PC-3 (cell line): ENCODE measurements around the gene DHX35. TPM values are rescaled to one million over a fixed set of nuclear protein-coding genes. Genes with fewer than 3 reads are reported as not detected.
"Not testable (repeated sequence)": the region's sequence is repeated elsewhere in the genome, so short reads cannot be mapped to it uniquely, and the experiment has no call there.

ENCODE experiments used
- ATAC-seq: fragments of 200-7000 bp; cut with Tn5 transposase; 2 replicates; pipeline ENCODE4 v1.9.1; 2020; ENCODE audit warnings: mild to moderate bottlenecking, moderate library complexity
- BruUV-seq: library from RNA; stranded (reverse); fragments of 400-500 nt; replicated peaks from 2 replicates; lab custom pipeline; 2021; lab: Mats Ljungman, UMichigan
- CTCF ChIA-PET: fragments of 300-600 bp; sonication (Branson Sonifier 250); formaldehyde crosslinking; loops from one replicate; lab custom pipeline; 2022; ENCODE audit warnings: antibody characterized with exemption; lab: Charles Lee
- POLR2A ChIA-PET: fragments of 300-600 bp; sonication (Branson Sonifier 250); formaldehyde crosslinking; loops from one replicate; lab custom pipeline; 2022; ENCODE audit warnings: antibody characterized with exemption; ENCODE audit not compliant: unreplicated experiment; lab: Charles Lee
- DNase-seq: peaks from one replicate; pipeline ENCODE4 v3.0.0-alpha.2; 2015
- H2AFZ ChIP-seq: fragments of 300-600 bp; sonication (generic); 2 replicates; pipeline ENCODE4 v1.6.0; 2016; ENCODE audit warnings: antibody characterized with exemption, low read length
- H3F3A ChIP-seq: fragments of 300-600 bp; sonication (generic); one replicate; pipeline ENCODE4 v1.6.0; 2017; ENCODE audit warnings: antibody characterized with exemption, low read length, control low read depth, mild to moderate bottlenecking; ENCODE audit not compliant: unreplicated experiment
- H3K27ac ChIP-seq: fragments of 300-600 bp; sonication (generic); 2 replicates; pipeline ENCODE4 v1.5.1; 2016; ENCODE audit warnings: mild to moderate bottlenecking, low read length
- H3K27me3 ChIP-seq: fragments of 300-600 bp; sonication (generic); 2 replicates; pipeline ENCODE4 v1.6.1; 2016; ENCODE audit warnings: low read length, mixed read lengths
- H3K36me3 ChIP-seq: fragments of 300-600 bp; sonication (generic); 2 replicates; pipeline ENCODE4 v1.6.1; 2016; ENCODE audit warnings: low read depth, mixed run types, low read length, mixed read lengths
- H3K4me1 ChIP-seq: fragments of 300-600 bp; sonication (generic); 2 replicates; pipeline ENCODE4 v1.5.1; 2016; ENCODE audit warnings: low read length; ENCODE audit not compliant: insufficient read depth
- H3K4me2 ChIP-seq: fragments of 300-600 bp; sonication (generic); 2 replicates; pipeline ENCODE4 v1.6.0; 2016; ENCODE audit warnings: low read length
- H3K4me3 ChIP-seq: fragments of 300-600 bp; sonication (generic); 2 replicates; pipeline ENCODE4 v1.5.1; 2016; ENCODE audit warnings: mild to moderate bottlenecking, low read length, mixed read lengths
- H3K79me2 ChIP-seq: fragments of 300-600 bp; sonication (generic); 2 replicates; pipeline ENCODE4 v1.6.1; 2017; ENCODE audit warnings: low read length, mixed read lengths
- H3K9ac ChIP-seq: fragments of 300-600 bp; sonication (generic); 2 replicates; pipeline ENCODE4 v1.6.0; 2016; ENCODE audit warnings: mild to moderate bottlenecking, low read length
- H3K9me2 ChIP-seq: fragments of 300-600 bp; sonication (generic); replicated peaks from 2 replicates; pipeline ENCODE4 v1.6.1; 2016; ENCODE audit warnings: mixed run types, low read length, mixed read lengths
- H3K9me3 ChIP-seq: fragments of 300-600 bp; sonication (generic); 2 replicates; pipeline ENCODE4 v1.6.1; 2016; ENCODE audit warnings: low read length, mixed read lengths
- H4K20me1 ChIP-seq: fragments of 300-600 bp; sonication (generic); 2 replicates; pipeline ENCODE4 v1.6.1; 2016; ENCODE audit warnings: low read length, mixed read lengths
- EZH2 ChIP-seq: fragments of 300-600 bp; sonication (generic); IDR thresholded peaks from one replicate; pipeline ENCODE4 v1.6.1; 2017; ENCODE audit warnings: antibody characterized with exemption, mild to moderate bottlenecking, low read length; ENCODE audit not compliant: unreplicated experiment
- EZH2phosphoT487 ChIP-seq: fragments of 300-600 bp; sonication (generic); IDR thresholded peaks from 2 replicates; pipeline ENCODE4 v1.6.1; 2018; ENCODE audit warnings: mild to moderate bottlenecking, antibody characterized with exemption, low read length, borderline replicate concordance
- intact Hi-C: fragments of 100-400 bp; cut with micrococcal nuclease; formaldehyde crosslinking; loops from 2 replicates; pipeline ENCODE4 v1.9.0; 2023
- total RNA-seq: library from RNA; depleted of rRNA; stranded (reverse); fragments of >200 nt; gene quantifications from 2 replicates; pipeline ENCODE4 v1.2.3, GENCODE V29; 2014
- TF ChIP-seq, protein P1 (sequence below): fragments of 300-600 bp; sonication (generic); conservative IDR thresholded peaks from 2 replicates; pipeline ENCODE4 v1.5.1; 2017; ENCODE audit warnings: antibody characterized with exemption, low read depth, mild to moderate bottlenecking, low read length

The DHX35 gene
- total RNA-seq, 1 experiment from 2014 or later, result 12.0 TPM

- CTCF ChIA-PET, result no interaction called here
- ATAC-seq, result no peak
- intact Hi-C loops, result no loop called here
- H3K27ac ChIP-seq, result no peak overlapping the region
- H3K9me3 ChIP-seq, result no peaks in the 10 kb centered on the region
- H3K9me2 ChIP-seq, result no peaks in the 10 kb centered on the region
- no peak overlapping the region for H3K4me2 ChIP-seq
- H3K27me3 ChIP-seq, result no peaks in the 10 kb centered on the region
- H4K20me1 ChIP-seq, result no peaks in the 10 kb centered on the region
- H3K79me2 ChIP-seq, result peaks cover 8% of the 10 kb centered on the region
- BruUV-seq, result no TSS peak
- POLR2A ChIA-PET, result no interaction called here
- no peak overlapping the region for H2AFZ ChIP-seq
- peaks cover 5% of the 10 kb centered on the region; the same call in 1 of the 2 replicates for H3K36me3 ChIP-seq
- no peak overlapping the region for H3K9ac ChIP-seq
- no peak overlapping the region for H3K4me3 ChIP-seq
- no peak for DNase-seq
- no peaks in the 10 kb centered on the region for H3F3A ChIP-seq
- TF ChIP-seq EZH2phosphoT487, result no peak
- peaks cover 11% of the 10 kb centered on the region for H3K4me1 ChIP-seq
These were observed 4.1 kb upstream of the DHX35 start for GRCh38 chr20:38957915-38958485.

DNA sequence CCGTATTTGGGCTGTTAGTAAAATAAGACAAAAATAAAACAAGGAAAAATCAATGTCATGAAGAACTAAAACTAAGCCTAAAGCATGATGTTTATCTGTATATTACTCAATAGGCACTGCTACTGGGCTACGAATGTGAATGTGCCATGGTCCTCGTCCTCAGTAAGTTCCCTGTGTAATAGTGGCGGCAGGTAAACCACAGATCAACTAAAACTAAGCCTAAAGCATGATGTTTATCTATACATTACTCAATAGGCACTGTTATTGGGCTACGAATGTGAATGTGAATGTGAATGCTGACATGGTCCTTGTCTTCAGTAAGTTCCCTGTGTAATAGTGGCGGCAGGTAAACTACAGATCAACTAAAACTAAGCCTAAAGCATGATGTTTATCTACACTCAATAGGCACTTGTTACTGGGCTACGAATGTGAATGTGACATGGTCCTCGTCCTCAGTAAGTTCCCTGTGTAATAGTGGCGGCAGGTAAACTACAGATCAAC is 1.9 kb upstream of the DHX35 start:
- CTCF ChIA-PET, H3K9ac ChIP-seq, H3K36me3 ChIP-seq, H3K27me3 ChIP-seq, DNase-seq, H3K4me3 ChIP-seq, H3F3A ChIP-seq, H3K9me3 ChIP-seq, H2AFZ ChIP-seq, intact Hi-C loops, H3K9me2 ChIP-seq, H4K20me1 ChIP-seq, H3K4me2 ChIP-seq, BruUV-seq, H3K27ac ChIP-seq, POLR2A ChIA-PET, ATAC-seq: not testable (repeated sequence)
- Histone ChIP-seq H3K79me2 (peaks cover 30% of the 10 kb centered on the region), H3K4me1 (peaks cover 18% of the 10 kb centered on the region)

DNA sequence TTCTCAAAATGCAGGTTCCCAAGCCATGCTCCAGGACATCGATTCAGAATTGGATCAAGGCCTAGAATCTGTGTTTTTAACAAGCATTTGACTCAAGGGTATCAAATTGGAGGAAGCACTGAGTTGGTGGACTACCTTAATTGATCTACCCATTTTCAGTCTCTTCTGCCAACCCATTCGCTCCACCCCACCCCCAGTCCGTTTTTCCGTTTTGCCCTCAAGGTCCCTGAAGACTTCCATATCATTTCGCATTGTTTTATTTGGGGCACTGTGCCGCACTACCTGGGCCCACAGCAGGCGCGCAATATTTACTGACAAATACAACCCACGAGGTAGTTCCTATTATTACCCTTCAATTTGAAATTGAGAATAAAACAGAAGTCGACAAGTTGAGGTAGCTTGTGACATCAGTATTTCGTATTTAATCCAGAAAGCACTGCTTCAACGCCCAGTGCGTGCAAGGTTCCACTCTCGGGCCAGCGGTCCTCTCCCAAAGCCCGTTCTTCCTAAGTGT is 557 bp upstream of the DHX35 start:
- Histone ChIP-seq H3K4me2 (peak overlapping the region; percentile 84), H3K27ac (peak overlapping the region; percentile 37), H3K9me2 (no peaks in the 10 kb centered on the region), H3F3A (no peaks in the 10 kb centered on the region), H2AFZ (peak overlapping the region; percentile 94), H3K4me3 (peak overlapping the region; percentile 91), H3K79me2 (peaks cover 43% of the 10 kb centered on the region), H3K36me3 (no peaks in the 10 kb centered on the region), H3K4me1 (peaks cover 18% of the 10 kb centered on the region), H3K27me3 (no peaks in the 10 kb centered on the region), H3K9ac (peak overlapping the region; percentile 94), H3K9me3 (no peaks in the 10 kb centered on the region), H4K20me1 (no peaks in the 10 kb centered on the region)
- DNase-seq (no peak), ATAC-seq (no peak)
- TF ChIP-seq EZH2 (no peak), EZH2phosphoT487 (no peak)
- TF ChIP-seq, protein P1, sequence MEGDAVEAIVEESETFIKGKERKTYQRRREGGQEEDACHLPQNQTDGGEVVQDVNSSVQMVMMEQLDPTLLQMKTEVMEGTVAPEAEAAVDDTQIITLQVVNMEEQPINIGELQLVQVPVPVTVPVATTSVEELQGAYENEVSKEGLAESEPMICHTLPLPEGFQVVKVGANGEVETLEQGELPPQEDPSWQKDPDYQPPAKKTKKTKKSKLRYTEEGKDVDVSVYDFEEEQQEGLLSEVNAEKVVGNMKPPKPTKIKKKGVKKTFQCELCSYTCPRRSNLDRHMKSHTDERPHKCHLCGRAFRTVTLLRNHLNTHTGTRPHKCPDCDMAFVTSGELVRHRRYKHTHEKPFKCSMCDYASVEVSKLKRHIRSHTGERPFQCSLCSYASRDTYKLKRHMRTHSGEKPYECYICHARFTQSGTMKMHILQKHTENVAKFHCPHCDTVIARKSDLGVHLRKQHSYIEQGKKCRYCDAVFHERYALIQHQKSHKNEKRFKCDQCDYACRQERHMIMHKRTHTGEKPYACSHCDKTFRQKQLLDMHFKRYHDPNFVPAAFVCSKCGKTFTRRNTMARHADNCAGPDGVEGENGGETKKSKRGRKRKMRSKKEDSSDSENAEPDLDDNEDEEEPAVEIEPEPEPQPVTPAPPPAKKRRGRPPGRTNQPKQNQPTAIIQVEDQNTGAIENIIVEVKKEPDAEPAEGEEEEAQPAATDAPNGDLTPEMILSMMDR, result no peak
- intact Hi-C loops, result loop anchor here (1.0 kb wide), 1 partner anchor 35 kb away; the partner anchor contains the start of gene FAM83D
- CTCF ChIA-PET, result interaction anchor here (1.0 to 1.3 kb wide), 3 partner anchors 21 to 35 kb away, joined by 3 to 5 read pairs (median 4); partner anchors contain the start of gene FAM83D
- BruUV-seq, result TSS peak; percentile 89
- POLR2A ChIA-PET, result no interaction called here
